Coronary artery (tissue), 2 donors: ENCODE data around the gene ANKRD37.
"Not testable (repeated sequence)": the region's sequence is repeated elsewhere in the genome, so short reads cannot be mapped to it uniquely, and the experiment has no call there.

Experiments used
- DNase-seq: peaks from one replicate; pipeline ENCODE4 v3.0.0-alpha.2; 2017; ENCODE audit warnings: low spot score
- H3K27ac ChIP-seq, 2 donors: fragments of 200-600 bp; sonication (generic); one replicate each; pipeline ENCODE4 v1.5.1; 2016 to 2019
- H3K4me3 ChIP-seq: fragments of 200-600 bp; sonication (generic); 2 replicates; pipeline ENCODE4 v1.5.1; 2016; ENCODE audit warnings: mild to moderate bottlenecking, moderate library complexity
- CTCF ChIP-seq: fragments of 200-600 bp; sonication (generic); IDR thresholded peaks from one replicate; pipeline ENCODE4 v1.5.1; 2019; ENCODE audit warnings: antibody characterized with exemption

ANKRD37 gene

DNA sequence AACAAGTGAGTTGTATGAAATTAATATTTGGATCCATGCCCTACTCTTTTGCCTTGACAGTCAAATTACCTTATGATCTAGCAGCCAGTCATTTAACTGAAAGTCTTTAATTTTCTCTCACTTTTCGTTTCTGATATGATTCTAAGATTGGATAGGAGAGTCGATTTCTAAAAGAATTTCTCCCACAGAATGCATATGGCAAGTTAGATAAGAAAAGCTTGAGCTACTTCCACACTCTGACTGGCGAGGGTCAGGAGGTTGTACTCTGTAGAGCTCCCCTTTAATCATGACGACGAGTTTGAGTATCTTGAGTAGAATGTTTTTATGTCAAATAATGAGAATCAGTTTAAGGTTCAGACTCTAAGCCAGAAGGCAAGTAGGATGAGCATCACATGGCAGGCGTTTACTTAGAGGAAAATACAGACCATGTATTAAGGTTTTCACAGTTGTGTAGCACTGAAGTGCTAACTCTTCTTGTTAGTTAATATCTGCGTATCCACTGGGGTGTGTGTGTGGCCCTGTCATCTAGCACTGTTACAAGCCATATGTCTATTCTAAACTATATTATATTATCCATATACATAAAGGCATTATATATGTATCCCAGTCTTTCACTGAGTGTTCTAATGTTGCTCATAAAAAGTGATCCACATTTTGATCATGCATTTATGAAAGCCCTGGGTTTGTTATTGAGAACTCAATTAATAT, 38.8 kb upstream of the ANKRD37 start:
- H3K4me3 ChIP-seq = no peak overlapping the region
- DNase-seq = no peak
- H3K27ac ChIP-seq = peak overlapping the region; percentile 36 to 45
- no peak for TF ChIP-seq CTCF

DNA sequence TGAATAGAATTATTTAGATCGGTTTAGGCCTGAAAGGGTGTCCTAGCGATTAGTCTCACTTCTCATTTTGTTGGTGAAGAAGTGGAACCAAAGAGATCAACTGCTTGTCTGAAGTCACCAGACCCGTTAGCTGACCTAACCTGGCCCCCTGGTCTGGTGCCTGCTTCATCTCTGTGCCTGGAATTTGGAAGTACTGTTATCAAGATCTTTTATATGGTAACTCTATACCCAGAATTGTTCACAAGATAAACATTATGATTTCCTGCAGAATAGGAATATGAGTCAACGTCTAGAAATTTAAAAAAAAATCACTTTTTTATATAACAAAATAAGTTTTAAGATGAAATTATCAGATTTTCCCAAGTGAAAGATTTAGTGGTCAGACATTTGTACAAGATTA, 38.1 kb upstream of the ANKRD37 start:
- TF ChIP-seq CTCF = no peak
- no peak for DNase-seq
- H3K4me3 ChIP-seq = no peak overlapping the region
- H3K27ac ChIP-seq = peak overlapping the region; percentile 31 to 36

GRCh38 chr4:185358959-185359358, 37.7 kb upstream of the ANKRD37 start:
- DNase-seq = no peak
- Histone ChIP-seq H3K27ac (peak overlapping the region; percentile 32 to 39), H3K4me3 (no peak overlapping the region)
- TF ChIP-seq CTCF = no peak

DNA sequence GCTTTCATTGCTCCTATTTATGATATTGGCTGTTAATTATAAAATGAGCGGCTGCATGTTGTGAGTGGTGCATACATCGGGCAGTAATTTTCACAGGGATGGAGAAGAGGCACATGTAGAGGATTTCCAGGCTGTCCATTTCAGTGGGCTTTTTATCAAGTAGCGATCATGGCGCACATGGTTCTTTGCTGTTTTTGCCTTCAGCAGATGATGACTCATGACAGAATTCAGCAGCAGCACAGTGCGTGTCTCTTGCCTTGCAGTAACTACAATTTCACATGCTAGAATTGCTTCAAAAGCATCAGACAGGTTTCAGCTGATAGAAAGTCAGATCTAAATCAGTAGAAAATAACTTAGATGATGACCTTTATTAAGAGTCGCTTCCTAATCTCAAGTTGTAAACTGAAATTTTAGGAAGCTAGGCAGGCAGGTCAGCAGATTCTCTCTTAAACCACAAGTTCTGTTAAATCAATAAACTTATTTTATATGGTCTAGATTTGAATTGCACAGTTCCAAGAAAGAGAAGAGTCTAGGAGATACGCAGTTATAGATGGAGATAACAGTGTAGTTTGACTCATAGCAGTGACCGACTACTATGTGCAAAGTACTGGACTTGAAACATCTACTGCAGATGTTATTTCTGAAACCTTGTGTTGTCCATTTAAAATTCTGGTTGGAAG, 36.7 kb upstream of the ANKRD37 start:
- Histone ChIP-seq H3K4me3 (no peak overlapping the region), H3K27ac (peak overlapping the region in 1 of 2 donors; percentile 10)
- DNase-seq = no peak
- no peak for TF ChIP-seq CTCF

- no peak for TF ChIP-seq CTCF
- H3K4me3 ChIP-seq = no peak overlapping the region
- H3K27ac ChIP-seq = no peak overlapping the region
- DNase-seq = no peak
Measured at GRCh38 chr4:185361872-185362271, 34.8 kb upstream of the ANKRD37 start.

DNA sequence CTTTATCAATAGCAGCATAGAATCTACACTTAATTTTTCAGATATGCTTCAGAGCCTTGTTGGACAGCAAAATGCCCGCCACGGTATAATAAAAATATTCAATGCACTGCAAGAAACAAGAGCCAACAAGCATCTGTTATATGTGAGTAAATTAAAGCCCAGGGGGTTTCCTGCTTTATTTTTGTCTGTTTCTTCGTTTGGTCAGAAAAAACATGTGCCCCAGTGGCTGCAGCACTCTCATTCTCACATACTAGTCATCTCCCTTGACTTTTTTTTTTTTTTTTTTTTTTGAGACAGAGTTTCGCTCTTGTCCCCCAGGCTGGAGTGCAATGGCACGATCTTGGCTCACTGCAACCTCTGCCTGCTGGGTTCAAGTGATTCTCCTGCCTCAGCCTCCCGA, 34.1 kb upstream of the ANKRD37 start:
- H3K27ac ChIP-seq, H3K4me3 ChIP-seq, DNase-seq: not testable (repeated sequence)

DNA sequence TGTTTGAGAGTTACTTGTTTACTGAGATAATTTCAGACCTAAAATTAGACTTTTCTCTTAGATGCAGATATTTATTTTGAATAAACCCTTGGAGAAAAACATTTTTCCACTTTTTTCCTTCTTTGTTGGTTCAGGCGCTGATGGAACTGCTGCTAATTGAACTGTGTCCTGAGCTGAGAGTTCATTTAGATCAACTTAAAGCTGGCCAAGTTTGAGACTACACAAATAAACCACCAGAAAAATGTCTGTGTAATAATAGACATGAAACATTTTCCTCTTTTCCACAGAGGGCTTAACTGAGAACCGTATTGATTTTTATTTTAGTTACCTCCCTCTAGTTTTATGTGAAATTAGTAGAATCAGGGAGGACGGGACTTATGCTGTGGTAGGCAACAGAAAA, 33.4 kb upstream of the ANKRD37 start:
- Histone ChIP-seq H3K27ac (no peak overlapping the region), H3K4me3 (no peak overlapping the region)
- no peak for TF ChIP-seq CTCF
- DNase-seq = no peak
